ENCODE data around the gene GTF2A1.

- TF ChIP-seq CTCF (IDR thresholded peaks at IDR 0.05) (no peak), POLR2A (IDR thresholded peaks at IDR 0.05) (no peak)
Measured at GRCh38 chr14:81265636-81266169, 44.9 kb upstream of the GTF2A1 start.

All from prostate gland (tissue), 2 donors.